SK-N-SH treated with all-trans-retinoic acid at 6 μM for 48 hours (cell line): ENCODE measurements around the gene ARSJ.

Source experiments
- ATAC-seq: fragments of 200-7000 bp; cut with Tn5 transposase; 3 replicates; pipeline ENCODE4 v1.9.1; 2020; ENCODE audit warnings: mild to moderate bottlenecking, moderate library complexity
- ARNTL ChIP-seq: fragments of 450-650 bp; formaldehyde crosslinking; IDR thresholded peaks from 2 replicates; pipeline ENCODE4 v1.5.0; 2020; ENCODE audit warnings: low read depth, mild to moderate bottlenecking, moderate library complexity, borderline replicate concordance
- BACH2 ChIP-seq: fragments of 250-450 bp; sonication (Bioruptor Pico); IDR thresholded peaks from 2 replicates; pipeline ENCODE4 v1.9.0; 2021; ENCODE audit warnings: mild to moderate bottlenecking, borderline replicate concordance
- CREB5 ChIP-seq: fragments of 250-450 bp; sonication (Bioruptor Pico); IDR thresholded peaks from 2 replicates; pipeline ENCODE4 v1.5.1; 2020; ENCODE audit warnings: low read depth, mild to moderate bottlenecking, moderate library complexity
- CSDC2 ChIP-seq: fragments of 250-450 bp; sonication (Bioruptor Pico); IDR thresholded peaks from 2 replicates; pipeline ENCODE4 v1.5.0; 2020; ENCODE audit warnings: mild to moderate bottlenecking, moderate library complexity
- ESRRG ChIP-seq: fragments of 250-450 bp; sonication (Bioruptor Pico); IDR thresholded peaks from 2 replicates; pipeline ENCODE4 v1.6.1; 2021; ENCODE audit warnings: mild to moderate bottlenecking
- GLIS3 ChIP-seq: fragments of 250-450 bp; sonication (Bioruptor Pico); IDR thresholded peaks from 2 replicates; pipeline ENCODE4 v1.5.0; 2020; ENCODE audit warnings: mild to moderate bottlenecking, moderate library complexity
- ISL1 ChIP-seq: fragments of 250-450 bp; sonication (Bioruptor Pico); IDR thresholded peaks from 2 replicates; pipeline ENCODE4 v2.1.2; 2022; ENCODE audit warnings: mild to moderate bottlenecking, moderate library complexity
- OSR1 ChIP-seq: fragments of 250-450 bp; sonication (Bioruptor Pico); IDR thresholded peaks from 2 replicates; pipeline ENCODE4 v1.8.0; 2022; ENCODE audit warnings: moderate library complexity, mild to moderate bottlenecking, inconsistent platforms
- POU6F1 ChIP-seq: fragments of 250-450 bp; sonication (Bioruptor Pico); IDR thresholded peaks from 2 replicates; pipeline ENCODE4 v1.8.0; 2021; ENCODE audit warnings: low read depth, mild to moderate bottlenecking, moderate library complexity, borderline replicate concordance
- RARB ChIP-seq: fragments of 250-450 bp; sonication (Bioruptor Pico); IDR thresholded peaks from 2 replicates; pipeline ENCODE4 v1.8.0; 2021; ENCODE audit warnings: mild to moderate bottlenecking, moderate library complexity
- SNAI2 ChIP-seq: fragments of 250-450 bp; sonication (Bioruptor Pico); IDR thresholded peaks from 2 replicates; pipeline ENCODE4 v1.5.0; 2020; ENCODE audit warnings: mild to moderate bottlenecking, moderate library complexity
- TOX ChIP-seq: fragments of 250-450 bp; sonication (Bioruptor Pico); IDR thresholded peaks from 2 replicates; pipeline ENCODE4 v1.8.0; 2021; ENCODE audit warnings: mild to moderate bottlenecking, moderate library complexity, borderline replicate concordance
- ZC3H10 ChIP-seq: fragments of 250-450 bp; sonication (Bioruptor Pico); IDR thresholded peaks from 2 replicates; pipeline ENCODE4 v1.5.1; 2021; ENCODE audit warnings: mild to moderate bottlenecking, moderate library complexity
- ZFP3 ChIP-seq: fragments of 250-450 bp; sonication (Bioruptor Pico); IDR thresholded peaks from 2 replicates; pipeline ENCODE4 v1.5.0; 2020; ENCODE audit warnings: mild to moderate bottlenecking, moderate library complexity
- ZFP30 ChIP-seq: fragments of 450-650 bp; formaldehyde crosslinking; IDR thresholded peaks from 2 replicates; pipeline ENCODE4 v1.5.0; 2022; ENCODE audit warnings: mild to moderate bottlenecking, moderate library complexity
- ZNF565 ChIP-seq: fragments of 450-650 bp; formaldehyde crosslinking; conservative IDR thresholded peaks from 2 replicates; pipeline ENCODE4 v1.5.0; 2020; ENCODE audit warnings: low read depth, mild to moderate bottlenecking, moderate library complexity
- ZNF70 ChIP-seq: fragments of 450-650 bp; formaldehyde crosslinking; IDR thresholded peaks from 2 replicates; pipeline ENCODE4 v1.5.0; 2020; ENCODE audit warnings: mild to moderate bottlenecking, moderate library complexity
- ZNF8 ChIP-seq: fragments of 450-650 bp; formaldehyde crosslinking; IDR thresholded peaks from 2 replicates; pipeline ENCODE4 v1.5.0; 2020; ENCODE audit warnings: mild to moderate bottlenecking, moderate library complexity
- TF ChIP-seq, protein P1 (sequence below): fragments of 250-450 bp; sonication (Bioruptor Pico); IDR thresholded peaks from 2 replicates; pipeline ENCODE4 v1.8.0; 2020; ENCODE audit warnings: mild to moderate bottlenecking, moderate library complexity, borderline replicate concordance
- TF ChIP-seq, protein P2 (sequence below): fragments of 250-450 bp; sonication (Bioruptor Pico); IDR thresholded peaks from 2 replicates; pipeline ENCODE4 v1.5.0; 2020; ENCODE audit warnings: mild to moderate bottlenecking, moderate library complexity
- TF ChIP-seq, protein P3 (sequence below): fragments of 250-450 bp; sonication (Bioruptor Pico); IDR thresholded peaks from 2 replicates; pipeline ENCODE4 v1.5.1; 2021; ENCODE audit warnings: mild to moderate bottlenecking, moderate library complexity

Gene ARSJ

DNA sequence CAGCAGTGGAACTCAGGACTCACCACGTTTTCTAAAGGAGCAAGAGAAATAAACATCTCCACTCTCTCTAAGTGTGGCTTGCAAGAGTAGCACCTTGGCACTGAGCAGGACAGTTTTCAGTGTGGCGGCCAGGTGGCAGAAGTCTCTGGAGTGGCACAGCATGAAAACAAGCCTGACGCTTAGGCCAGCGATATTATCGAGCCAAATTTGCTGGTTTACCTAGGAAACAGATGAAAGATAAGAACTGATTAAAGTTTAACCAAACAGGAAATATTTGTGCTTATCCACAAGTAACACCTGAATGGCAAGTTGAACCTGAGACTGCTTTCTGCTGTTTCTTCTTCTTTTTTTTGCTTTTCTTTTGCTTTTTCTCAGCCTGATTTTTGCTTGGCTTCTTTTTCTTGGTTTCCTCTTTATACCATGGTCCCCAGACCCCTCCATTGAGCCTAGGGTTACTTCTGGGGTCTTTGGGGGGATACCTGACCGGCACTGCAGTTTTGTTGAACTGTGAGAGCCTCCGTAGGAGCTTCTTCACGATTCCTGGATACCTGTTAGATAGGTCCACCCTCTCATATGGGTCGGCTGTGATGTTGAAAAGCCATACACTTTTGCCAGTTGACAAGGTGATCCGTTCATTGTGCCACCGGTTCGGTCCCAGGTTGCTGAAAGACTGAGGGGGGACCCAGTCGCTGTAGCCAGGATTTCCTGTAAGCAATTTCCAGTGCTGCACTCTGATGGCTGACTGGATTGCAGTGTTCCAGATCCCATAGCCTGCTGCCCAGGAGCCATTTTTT, 77.3 kb downstream of the ARSJ start:
- TF ChIP-seq ZNF8 (CRISPR knock-in tag), result no peak
- no peak for TF ChIP-seq SNAI2 (CRISPR knock-in tag)
- TF ChIP-seq, protein P1, sequence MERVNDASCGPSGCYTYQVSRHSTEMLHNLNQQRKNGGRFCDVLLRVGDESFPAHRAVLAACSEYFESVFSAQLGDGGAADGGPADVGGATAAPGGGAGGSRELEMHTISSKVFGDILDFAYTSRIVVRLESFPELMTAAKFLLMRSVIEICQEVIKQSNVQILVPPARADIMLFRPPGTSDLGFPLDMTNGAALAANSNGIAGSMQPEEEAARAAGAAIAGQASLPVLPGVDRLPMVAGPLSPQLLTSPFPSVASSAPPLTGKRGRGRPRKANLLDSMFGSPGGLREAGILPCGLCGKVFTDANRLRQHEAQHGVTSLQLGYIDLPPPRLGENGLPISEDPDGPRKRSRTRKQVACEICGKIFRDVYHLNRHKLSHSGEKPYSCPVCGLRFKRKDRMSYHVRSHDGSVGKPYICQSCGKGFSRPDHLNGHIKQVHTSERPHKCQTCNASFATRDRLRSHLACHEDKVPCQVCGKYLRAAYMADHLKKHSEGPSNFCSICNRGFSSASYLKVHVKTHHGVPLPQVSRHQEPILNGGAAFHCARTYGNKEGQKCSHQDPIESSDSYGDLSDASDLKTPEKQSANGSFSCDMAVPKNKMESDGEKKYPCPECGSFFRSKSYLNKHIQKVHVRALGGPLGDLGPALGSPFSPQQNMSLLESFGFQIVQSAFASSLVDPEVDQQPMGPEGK (CRISPR knock-in tag), result no peak
- no peak for TF ChIP-seq ZNF70 (CRISPR knock-in tag)
- TF ChIP-seq RARB (CRISPR knock-in tag), result no peak
- no peak for TF ChIP-seq GLIS3 (CRISPR knock-in tag)
- TF ChIP-seq ZFP30 (CRISPR knock-in tag), result no peak
- TF ChIP-seq ZC3H10 (CRISPR knock-in tag), result no peak
- TF ChIP-seq ZNF565 (CRISPR knock-in tag), result no peak
- TF ChIP-seq POU6F1, result no peak
- TF ChIP-seq, all 23 proteins: peak for 0

GRCh38 chr4:113899271-113900070, 80.0 kb downstream of the ARSJ start:
- TF ChIP-seq BACH2 (CRISPR knock-in tag), result no peak
- no peak for TF ChIP-seq ZNF70 (CRISPR knock-in tag)
- no peak for TF ChIP-seq TOX (CRISPR knock-in tag)
- no peak for TF ChIP-seq ISL1
- no peak for TF ChIP-seq ESRRG (CRISPR knock-in tag)
- no peak for TF ChIP-seq POU6F1
- TF ChIP-seq CREB5 (CRISPR knock-in tag), result no peak
- no peak for TF ChIP-seq ZFP3 (CRISPR knock-in tag)
- TF ChIP-seq ARNTL (CRISPR knock-in tag), result no peak
- TF ChIP-seq OSR1 (CRISPR knock-in tag), result no peak
- no peak for ATAC-seq

More for the DNA sequence above, 77.3 kb downstream of the ARSJ start:
- no peak for ATAC-seq

GRCh38 chr4:113893546-113893945, 85.9 kb downstream of the ARSJ start:
- no peak for TF ChIP-seq SNAI2 (CRISPR knock-in tag)
- no peak for TF ChIP-seq TOX (CRISPR knock-in tag)
- TF ChIP-seq ZFP30 (CRISPR knock-in tag), result no peak
- TF ChIP-seq ZNF565 (CRISPR knock-in tag), result no peak
- no peak for TF ChIP-seq POU6F1
- no peak for TF ChIP-seq ISL1
- TF ChIP-seq CSDC2 (CRISPR knock-in tag), result no peak
- no peak for TF ChIP-seq ARNTL (CRISPR knock-in tag)
- TF ChIP-seq, protein P2, sequence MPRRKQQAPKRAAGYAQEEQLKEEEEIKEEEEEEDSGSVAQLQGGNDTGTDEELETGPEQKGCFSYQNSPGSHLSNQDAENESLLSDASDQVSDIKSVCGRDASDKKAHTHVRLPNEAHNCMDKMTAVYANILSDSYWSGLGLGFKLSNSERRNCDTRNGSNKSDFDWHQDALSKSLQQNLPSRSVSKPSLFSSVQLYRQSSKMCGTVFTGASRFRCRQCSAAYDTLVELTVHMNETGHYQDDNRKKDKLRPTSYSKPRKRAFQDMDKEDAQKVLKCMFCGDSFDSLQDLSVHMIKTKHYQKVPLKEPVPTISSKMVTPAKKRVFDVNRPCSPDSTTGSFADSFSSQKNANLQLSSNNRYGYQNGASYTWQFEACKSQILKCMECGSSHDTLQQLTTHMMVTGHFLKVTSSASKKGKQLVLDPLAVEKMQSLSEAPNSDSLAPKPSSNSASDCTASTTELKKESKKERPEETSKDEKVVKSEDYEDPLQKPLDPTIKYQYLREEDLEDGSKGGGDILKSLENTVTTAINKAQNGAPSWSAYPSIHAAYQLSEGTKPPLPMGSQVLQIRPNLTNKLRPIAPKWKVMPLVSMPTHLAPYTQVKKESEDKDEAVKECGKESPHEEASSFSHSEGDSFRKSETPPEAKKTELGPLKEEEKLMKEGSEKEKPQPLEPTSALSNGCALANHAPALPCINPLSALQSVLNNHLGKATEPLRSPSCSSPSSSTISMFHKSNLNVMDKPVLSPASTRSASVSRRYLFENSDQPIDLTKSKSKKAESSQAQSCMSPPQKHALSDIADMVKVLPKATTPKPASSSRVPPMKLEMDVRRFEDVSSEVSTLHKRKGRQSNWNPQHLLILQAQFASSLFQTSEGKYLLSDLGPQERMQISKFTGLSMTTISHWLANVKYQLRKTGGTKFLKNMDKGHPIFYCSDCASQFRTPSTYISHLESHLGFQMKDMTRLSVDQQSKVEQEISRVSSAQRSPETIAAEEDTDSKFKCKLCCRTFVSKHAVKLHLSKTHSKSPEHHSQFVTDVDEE, result no peak
- TF ChIP-seq, protein P3, sequence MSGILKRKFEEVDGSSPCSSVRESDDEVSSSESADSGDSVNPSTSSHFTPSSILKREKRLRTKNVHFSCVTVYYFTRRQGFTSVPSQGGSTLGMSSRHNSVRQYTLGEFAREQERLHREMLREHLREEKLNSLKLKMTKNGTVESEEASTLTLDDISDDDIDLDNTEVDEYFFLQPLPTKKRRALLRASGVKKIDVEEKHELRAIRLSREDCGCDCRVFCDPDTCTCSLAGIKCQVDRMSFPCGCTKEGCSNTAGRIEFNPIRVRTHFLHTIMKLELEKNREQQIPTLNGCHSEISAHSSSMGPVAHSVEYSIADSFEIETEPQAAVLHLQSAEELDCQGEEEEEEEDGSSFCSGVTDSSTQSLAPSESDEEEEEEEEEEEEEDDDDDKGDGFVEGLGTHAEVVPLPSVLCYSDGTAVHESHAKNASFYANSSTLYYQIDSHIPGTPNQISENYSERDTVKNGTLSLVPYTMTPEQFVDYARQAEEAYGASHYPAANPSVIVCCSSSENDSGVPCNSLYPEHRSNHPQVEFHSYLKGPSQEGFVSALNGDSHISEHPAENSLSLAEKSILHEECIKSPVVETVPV (CRISPR knock-in tag), result no peak
- no peak for TF ChIP-seq ZNF8 (CRISPR knock-in tag)

More at GRCh38 chr4:113893546-113893945, 85.9 kb downstream of the ARSJ start:
- ATAC-seq, result no peak
